Heart left ventricle (tissue), 16 donors: Measurements from ENCODE around the gene SMARCB1. TPM values are rescaled to one million over a fixed set of nuclear protein-coding genes. Genes with fewer than 3 reads are reported as not detected.
A peak's percentile ranks its signal among the peaks of the same experiment; 100 is the strongest.

Source experiments
- ATAC-seq, 4 donors: fragments of 200-7000 bp; cut with Tn5 transposase; one replicate each; pipeline ENCODE4 v1.9.1; 2020 to 2022; ENCODE audit warnings: moderate library complexity in 4 of 4, mild to moderate bottlenecking in 3 of 4, moderate number of reproducible peaks in 1 of 4
- DNase-seq, 5 donors: peaks; one replicate each; pipeline ENCODE4 v3.0.0-alpha.2; 2020
- H3K27ac ChIP-seq, 12 donors: fragments of 200-600 bp; sonication (generic) in 4 of 12; one replicate each; pipeline versions ENCODE4 v1.5.0 to v1.8.0; 2016 to 2022; ENCODE audit warnings: mild to moderate bottlenecking in 2 of 12
- H3K27me3 ChIP-seq, 9 donors: fragments of 200-600 bp; sonication (generic) in 2 of 9; one replicate each; pipeline versions ENCODE4 v1.5.1 to v1.8.0; 2016 to 2022; ENCODE audit warnings: mild to moderate bottlenecking in 3 of 9
- H3K36me3 ChIP-seq, 9 donors: fragments of 200-600 bp; sonication (generic) in 2 of 9; one replicate each; pipeline versions ENCODE4 v1.5.0 to v1.8.0; 2018 to 2022; ENCODE audit warnings: mild to moderate bottlenecking in 2 of 9
- H3K4me1 ChIP-seq, 12 donors: fragments of 200-600 bp; sonication (generic) in 4 of 12; one replicate each; pipeline versions ENCODE4 v1.5.0 to v1.8.0; 2016 to 2022; ENCODE audit warnings: mild to moderate bottlenecking in 3 of 12
- H3K4me3 ChIP-seq, 12 donors: fragments of 200-600 bp; sonication (generic) in 4 of 12; one replicate each; pipeline versions ENCODE4 v1.5.0 to v1.8.0; 2017 to 2022; ENCODE audit warnings: mild to moderate bottlenecking in 9 of 12, moderate library complexity in 4 of 12
- H3K9me3 ChIP-seq, 12 donors: fragments of 200-600 bp; sonication (generic) in 4 of 12; one replicate each; pipeline versions ENCODE4 v1.5.0 to v1.8.0; 2016 to 2022; ENCODE audit warnings: mild to moderate bottlenecking in 1 of 12
- POLR2A ChIP-seq, 2 donors: fragments of 450-650 bp; IDR thresholded peaks; one replicate each; pipeline ENCODE4 v1.6.1; 2017; ENCODE audit warnings: antibody characterized with exemption in 2 of 2, mild to moderate bottlenecking in 2 of 2, moderate library complexity in 2 of 2
- WGBS, 4 donors: extraction: QIAGEN DNeasy Blood & Tissue Kit in 2 of 4; methylation state at CpG; one replicate each; pipeline versions ENCODE4 v1.1.5 to v1.1.7; 2013 to 2018; 5-methylcytosine and 5-hydroxymethylcytosine counted together
- intact Hi-C, 10 donors: fragments of 100-400 bp; cut with DNase I; formaldehyde crosslinking; loops; one replicate each; pipeline versions ENCODE4 v1.11.1 to v1.14.2; 2022
- polyA plus RNA-seq, 2 donors: library from polyadenylated mRNA; stranded (reverse); fragments of 200-250 nt; gene quantifications; one replicate each; pipeline ENCODE4 v1.2.3, GENCODE V29; 2013
- total RNA-seq, 9 donors: library from RNA; depleted of rRNA in 2 of 9; stranded (reverse); fragments of >200 nt in 2 of 9; fragmentation: NEBNext Ultra II Directional in 3 of 9; extraction: Animal tissue kit (Norgen Biotek cat#: 25700) in 3 of 9; gene quantifications; one replicate each; pipeline versions ENCODE4 v1.1.0 to v1.2.4, GENCODE V29; 2016 to 2023
- TF ChIP-seq, protein P1 (sequence below), 12 donors: fragments of 200-600 bp; sonication (generic) in 4 of 12; IDR thresholded peaks; one replicate each; pipeline versions ENCODE4 v1.5.0 to v1.8.0; 2018 to 2022; ENCODE audit warnings: antibody characterized with exemption in 12 of 12, mild to moderate bottlenecking in 5 of 12
- donor health status: ischemic (EF 13 %, LVEDD 7.1; RV severe dilation, severe dysfunction).
- donor health status: healthy with polysubstance abuse.
- donor health status: DM: no; HTN: yes; CAD: no.
- donor health status: DM: no; HTN: no; CAD: no.
- donor health status: ischemic (EF 25% LVEDD 6.9; RV normal size, moderate dysfunction).
- donor health status: ischemic (EF 25% LVEDD 5.7; RV mildly dilated, moderate dysfunction).
- donor health status: healthy.
- donor health status: DM: yes; HTN: yes; CAD: no.
- donor health status: ischemic (EF 35%, LVEDD 5.7; RV mildly dilated, moderate dysfunction).
- donor health status: nonischemic (EF 11% LVEDD 7.7; RV severe dilation, severe dysfunction).
- donor health status: DM: yes; HTN: yes; CAD: no.
- donor health status: PGD.
- donor health status: ischemic (EF 29% LVEDD 5.4; RV normal size, mild dysfunction).
- donor health status: nonischemic (EF 23%, LVEDD 6.1; RV moderate dilation, normal function).

Gene SMARCB1
- total and polyA plus RNA-seq, 11 donors = 30.2 to 75.3 (median 45.6) TPM

DNA sequence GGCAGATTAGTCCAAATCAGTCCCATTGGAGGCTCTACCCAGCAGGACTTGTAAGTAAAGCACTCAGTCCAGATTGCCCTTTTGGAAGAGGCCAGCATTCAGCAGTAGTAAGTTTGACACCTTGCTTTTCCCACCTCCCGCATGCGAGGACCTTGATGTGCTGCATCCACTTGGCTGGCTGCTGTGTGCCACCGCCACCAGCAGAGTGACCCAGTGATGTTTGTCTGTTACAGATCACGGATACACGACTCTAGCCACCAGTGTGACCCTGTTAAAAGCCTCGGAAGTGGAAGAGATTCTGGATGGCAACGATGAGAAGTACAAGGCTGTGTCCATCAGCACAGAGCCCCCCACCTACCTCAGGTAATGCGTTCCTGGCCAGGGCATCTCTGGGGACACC lies 6.6 kb downstream of the SMARCB1 start:
- WGBS, 4 donors = 73 to 92% (median 81%) methylated on average over 5 to 8 of the region's 8 CpGs

DNA sequence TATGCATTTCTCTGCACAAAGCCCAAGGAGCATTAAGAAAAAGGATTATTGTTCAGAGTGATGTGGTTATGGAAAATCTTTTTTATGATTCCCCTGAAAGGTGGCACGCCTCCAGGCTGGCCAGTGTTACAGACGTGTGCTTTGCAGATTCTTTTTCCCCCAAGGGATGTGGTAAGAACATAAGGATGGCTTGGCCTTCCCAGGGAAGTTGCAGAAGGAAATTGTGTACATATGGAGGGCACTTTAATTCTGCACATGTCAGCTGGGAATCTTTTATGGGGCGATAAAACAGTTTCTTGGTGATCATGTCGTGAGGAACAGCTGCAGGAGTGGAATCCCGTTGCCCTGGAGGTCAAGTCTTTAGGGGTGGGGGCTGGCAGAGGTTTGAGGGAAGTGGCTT lies 9.7 kb downstream of the SMARCB1 start:
- intact Hi-C loops = no loop called here
- ATAC-seq = no peak
- WGBS, 4 donors = 65 to 78% (median 68%) methylated on average over 5 of the region's 5 CpGs

More for the DNA sequence above, 6.6 kb downstream of the SMARCB1 start:
- DNase-seq (peak in 1 of 5 donors; percentile 8), ATAC-seq (no peak)
- Histone ChIP-seq H3K27me3 (no peaks in the 10 kb centered on the region), H3K4me3 (no peak overlapping the region), H3K9me3 (no peaks in the 10 kb centered on the region), H3K36me3 (peaks cover 0 to 73% (median 59%) of the 10 kb centered on the region in 9 donors), H3K4me1 (peaks cover 4 to 40% (median 29%) of the 10 kb centered on the region in 12 donors), H3K27ac (no peak overlapping the region)
- TF ChIP-seq, protein P1, sequence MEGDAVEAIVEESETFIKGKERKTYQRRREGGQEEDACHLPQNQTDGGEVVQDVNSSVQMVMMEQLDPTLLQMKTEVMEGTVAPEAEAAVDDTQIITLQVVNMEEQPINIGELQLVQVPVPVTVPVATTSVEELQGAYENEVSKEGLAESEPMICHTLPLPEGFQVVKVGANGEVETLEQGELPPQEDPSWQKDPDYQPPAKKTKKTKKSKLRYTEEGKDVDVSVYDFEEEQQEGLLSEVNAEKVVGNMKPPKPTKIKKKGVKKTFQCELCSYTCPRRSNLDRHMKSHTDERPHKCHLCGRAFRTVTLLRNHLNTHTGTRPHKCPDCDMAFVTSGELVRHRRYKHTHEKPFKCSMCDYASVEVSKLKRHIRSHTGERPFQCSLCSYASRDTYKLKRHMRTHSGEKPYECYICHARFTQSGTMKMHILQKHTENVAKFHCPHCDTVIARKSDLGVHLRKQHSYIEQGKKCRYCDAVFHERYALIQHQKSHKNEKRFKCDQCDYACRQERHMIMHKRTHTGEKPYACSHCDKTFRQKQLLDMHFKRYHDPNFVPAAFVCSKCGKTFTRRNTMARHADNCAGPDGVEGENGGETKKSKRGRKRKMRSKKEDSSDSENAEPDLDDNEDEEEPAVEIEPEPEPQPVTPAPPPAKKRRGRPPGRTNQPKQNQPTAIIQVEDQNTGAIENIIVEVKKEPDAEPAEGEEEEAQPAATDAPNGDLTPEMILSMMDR (IDR thresholded peaks at IDR 0.05) = no peak
- TF ChIP-seq POLR2A (IDR thresholded peaks at IDR 0.05) = no peak
- intact Hi-C loops = no loop called here

DNA sequence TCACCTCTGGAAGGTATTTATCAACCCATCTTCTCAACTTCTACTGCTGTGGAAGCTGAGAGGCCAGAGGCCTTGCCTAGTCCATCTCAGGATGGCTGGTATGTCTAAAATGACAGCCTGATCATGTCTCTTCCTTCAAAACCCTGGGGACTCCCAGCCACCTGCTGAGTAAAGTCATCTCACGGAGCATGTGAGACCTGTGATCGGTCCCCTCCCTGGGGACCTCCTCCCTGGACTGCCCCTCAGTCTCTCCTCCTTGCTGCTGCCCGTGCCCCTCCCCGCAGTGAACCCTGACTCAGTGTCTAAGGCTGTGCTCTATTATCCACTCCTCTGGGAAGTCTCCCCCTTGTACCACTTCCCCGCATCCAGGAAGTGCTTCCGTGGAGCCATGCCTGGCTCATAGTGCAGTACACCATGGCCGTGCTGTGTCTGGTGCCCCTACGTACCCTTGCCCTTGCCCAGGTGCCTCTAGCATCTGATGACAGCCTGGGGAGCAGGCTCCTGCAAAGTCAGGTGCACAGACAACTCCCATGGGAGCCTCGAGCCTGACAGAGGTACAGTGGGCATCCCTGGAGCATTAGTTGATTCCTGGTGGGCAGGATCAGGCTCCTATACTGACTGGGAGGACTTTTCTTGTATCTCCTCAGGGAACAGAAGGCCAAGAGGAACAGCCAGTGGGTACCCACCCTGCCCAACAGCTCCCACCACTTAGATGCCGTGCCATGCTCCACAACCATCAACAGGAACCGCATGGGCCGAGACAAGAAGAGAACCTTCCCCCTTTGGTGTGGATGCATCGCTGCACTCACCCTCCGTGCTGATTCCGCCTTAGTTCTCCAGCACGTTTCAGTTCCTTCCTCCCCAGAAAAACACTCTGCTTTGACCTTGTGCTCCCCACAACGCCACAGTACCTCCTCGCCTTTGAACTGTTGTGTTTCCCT lies 13.8 kb downstream of the SMARCB1 start:
- intact Hi-C loops = no loop called here
- H3K9me3 ChIP-seq = no peaks in the 10 kb centered on the region

More for the DNA sequence above, 9.7 kb downstream of the SMARCB1 start:
- Histone ChIP-seq H3K27me3 (no peaks in the 10 kb centered on the region), H3K27ac (no peak overlapping the region), H3K4me3 (no peak overlapping the region), H3K4me1 (peaks cover 0 to 8% (median 5%) of the 10 kb centered on the region in 12 donors), H3K36me3 (peaks cover 0 to 97% (median 86%) of the 10 kb centered on the region in 9 donors), H3K9me3 (no peaks in the 10 kb centered on the region)
- DNase-seq = no peak
- TF ChIP-seq POLR2A (IDR thresholded peaks at IDR 0.05) = no peak
- TF ChIP-seq, protein P1 (IDR thresholded peaks at IDR 0.05) = no peak

More for the DNA sequence above, 13.8 kb downstream of the SMARCB1 start:
- WGBS, 4 donors = 90 to 93% (median 92%) methylated on average over 16 to 18 of the region's 18 CpGs
- Histone ChIP-seq H3K36me3 (peaks cover 0 to 97% (median 88%) of the 10 kb centered on the region in 9 donors), H3K27ac (no peak overlapping the region), H3K4me3 (no peak overlapping the region), H3K4me1 (peaks cover 0 to 5% (median 0%) of the 10 kb centered on the region in 12 donors), H3K27me3 (no peaks in the 10 kb centered on the region)
- no peak for ATAC-seq
- peak in 1 of 5 donors; percentile 39 for DNase-seq
- TF ChIP-seq, protein P1 (IDR thresholded peaks at IDR 0.05) = no peak
- no peak for TF ChIP-seq POLR2A (IDR thresholded peaks at IDR 0.05)
